Kidney tubule cell (primary cell): ENCODE results near the gene SOX1.

Source experiments
- DNase-seq: peaks from one replicate; pipeline ENCODE4 v3.0.0-alpha.2; 2018; ENCODE audit warnings: low spot score

SOX1 gene

GRCh38 chr13:112072534-112073244 lies 5.7 kb downstream of the SOX1 start:
- no peak for DNase-seq

GRCh38 chr13:112073245-112074138 lies 6.5 kb downstream of the SOX1 start:
- DNase-seq: no peak

- DNase-seq: no peak
These were observed 7.4 kb downstream of the SOX1 start for GRCh38 chr13:112074139-112074865.

GRCh38 chr13:112077729-112078128 lies 10.8 kb downstream of the SOX1 start:
- DNase-seq: no peak

- DNase-seq: no peak
These were observed 11.3 kb downstream of the SOX1 start for GRCh38 chr13:112078216-112078615.

GRCh38 chr13:112078879-112079531 lies 12.1 kb downstream of the SOX1 start:
- no peak for DNase-seq

- DNase-seq: no peak
These were observed 12.7 kb downstream of the SOX1 start for GRCh38 chr13:112079696-112080095.

GRCh38 chr13:112083971-112084370 lies 17.0 kb downstream of the SOX1 start:
- no peak for DNase-seq

GRCh38 chr13:112092453-112092852 lies 25.5 kb downstream of the SOX1 start:
- no peak for DNase-seq

- DNase-seq: no peak
These were observed 28.4 kb downstream of the SOX1 start for GRCh38 chr13:112095354-112095753.

- no peak for DNase-seq
These were observed 30.0 kb downstream of the SOX1 start for GRCh38 chr13:112096959-112097358.

GRCh38 chr13:112097770-112098169 lies 30.8 kb downstream of the SOX1 start:
- no peak for DNase-seq

GRCh38 chr13:112098699-112099098 lies 31.8 kb downstream of the SOX1 start:
- no peak for DNase-seq

GRCh38 chr13:112101360-112101930 lies 34.5 kb downstream of the SOX1 start:
- DNase-seq: no peak

GRCh38 chr13:112102243-112102642 lies 35.3 kb downstream of the SOX1 start:
- peak; percentile 13 for DNase-seq

GRCh38 chr13:112103260-112103838 lies 36.4 kb downstream of the SOX1 start:
- DNase-seq: no peak

GRCh38 chr13:112103961-112104880 lies 37.3 kb downstream of the SOX1 start:
- DNase-seq: no peak

- no peak for DNase-seq
These were observed 37.9 kb downstream of the SOX1 start for GRCh38 chr13:112104881-112105234.

GRCh38 chr13:112105244-112105681 lies 38.3 kb downstream of the SOX1 start:
- DNase-seq: no peak

GRCh38 chr13:112105892-112106291 lies 38.9 kb downstream of the SOX1 start:
- DNase-seq: no peak
